Measurements from ENCODE around the gene CHD9. TPM values are rescaled to one million over a fixed set of nuclear protein-coding genes. Genes with fewer than 3 reads are reported as not detected.

The CHD9 gene
- total RNA-seq, 1 donor from 2014 or later = 233 TPM

DNA sequence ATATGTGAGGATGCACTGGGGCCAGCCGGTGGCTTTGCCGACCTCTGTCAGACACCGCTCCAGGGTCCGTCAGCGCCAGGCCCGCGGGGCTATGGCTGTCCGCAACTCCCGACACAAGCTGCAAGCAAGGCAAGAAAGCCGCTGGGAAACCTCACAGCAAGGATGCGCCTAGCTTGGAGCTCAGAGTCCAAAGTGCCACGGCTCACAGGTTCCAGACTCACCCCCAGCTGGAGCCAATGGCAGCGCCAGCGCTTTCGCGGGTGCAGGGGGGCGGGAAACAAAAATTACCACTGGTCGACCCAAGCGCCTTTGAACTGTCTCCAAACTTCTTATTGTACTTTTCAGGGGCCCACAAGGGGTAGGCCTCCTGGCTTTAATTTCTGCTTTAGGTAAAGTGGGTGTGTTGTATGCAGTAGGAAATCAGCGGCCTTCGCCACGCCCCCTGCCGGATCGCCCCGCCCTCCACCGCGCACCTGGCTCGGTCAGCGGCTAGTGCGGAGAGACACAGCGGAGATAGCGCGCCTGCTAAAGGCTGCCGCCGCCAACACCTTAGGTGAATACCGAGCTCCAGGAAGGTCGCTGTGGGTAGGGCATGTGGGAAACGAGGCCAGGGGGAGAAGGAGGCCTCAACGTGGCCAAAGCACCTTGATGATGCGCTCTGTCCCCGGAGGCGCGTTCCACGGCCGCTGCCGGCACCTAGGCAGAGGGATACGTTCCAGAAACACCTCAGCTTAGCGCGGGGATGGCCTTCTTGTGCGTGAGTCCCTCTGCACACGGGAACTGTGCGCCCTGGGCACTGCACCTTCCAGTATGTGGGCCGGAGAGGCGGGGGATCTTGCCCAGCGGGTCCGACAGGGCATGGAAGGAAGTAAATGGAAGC, 318.4 kb downstream of the CHD9 start:
- DNase-seq = no peak

DNA sequence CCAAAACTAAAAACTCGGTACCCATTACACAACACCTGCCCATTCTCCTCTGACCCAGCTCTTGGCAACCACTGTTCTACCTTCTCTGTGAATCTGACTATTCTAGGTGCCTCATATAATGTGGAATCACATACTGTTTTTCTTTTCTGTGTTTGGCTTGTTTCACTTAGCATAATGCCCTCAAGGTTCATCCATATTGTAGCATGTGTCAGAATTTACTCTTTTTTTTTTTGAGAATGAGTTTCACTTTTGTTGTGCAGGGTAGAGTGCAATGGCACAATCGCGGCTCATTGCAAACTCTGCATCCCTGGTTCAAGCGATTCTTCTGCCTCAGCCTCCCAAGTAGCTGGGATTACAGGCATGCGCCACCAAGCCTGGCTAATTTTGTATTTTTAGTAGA, 320.0 kb downstream of the CHD9 start:
- DNase-seq = no peak

DNA sequence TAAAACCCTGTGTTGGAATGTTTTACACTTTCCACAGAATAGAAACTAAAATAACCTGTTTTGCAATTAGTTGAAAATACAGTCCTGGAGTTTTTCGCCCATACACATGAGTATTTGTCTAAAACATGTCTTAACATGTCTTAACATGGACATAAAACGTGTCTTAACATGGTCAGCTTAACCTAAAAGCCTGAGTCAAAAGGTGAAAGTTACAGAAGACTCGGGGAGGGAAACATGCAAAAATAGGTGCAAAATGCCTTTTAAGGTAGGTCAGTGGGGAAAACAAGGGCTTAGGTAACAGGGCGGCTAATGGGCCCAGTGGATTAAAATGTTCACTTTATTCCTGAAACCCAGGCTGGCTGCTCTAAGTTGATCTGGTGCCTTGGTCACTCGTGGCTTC, 323.3 kb downstream of the CHD9 start:
- DNase-seq = no peak

Small RNAs within 50 kb of the gene (small RNA-seq; reads per million reads assigned to genes)
- not detected for gene RF01210
- gene RNA5SP427 = not detected

Other genes starting within 250 kb of the CHD9 start
- gene CHD9NB, start 2.1 kb upstream of the CHD9 start, total RNA-seq = 0.78 TPM

Measured in occipital lobe (tissue), 3 donors.